Skeletal muscle cell (primary cell): ENCODE data around the gene CCDC142.
"Not testable (repeated sequence)": the region's sequence is repeated elsewhere in the genome, so short reads cannot be mapped to it uniquely, and the experiment has no call there.

Experiments
- DNase-seq: peaks from one replicate; pipeline ENCODE4 v3.0.0-alpha.2; 2010; ENCODE audit warnings: low read depth
- H3K4me3 ChIP-seq: 2 replicates; pipeline ENCODE4 v1.5.1; 2011; ENCODE audit warnings: low read depth, mild to moderate bottlenecking, control low read depth, low read length, moderate library complexity

The CCDC142 gene

GRCh38 chr2:74472945-74473258 is 9.9 kb downstream of the CCDC142 start:
- H3K4me3 ChIP-seq, result peak overlapping the region; percentile 83

GRCh38 chr2:74472086-74472944 is 10.5 kb downstream of the CCDC142 start, which contains the start of gene MRPL53:
MRPL53 (minus strand) TSS chr2:74472680; CDS start chr2:74472660, 20 bp downstream.
- H3K4me3 ChIP-seq, result peak within 1 kb of the TSS; percentile 83
- peak; percentile 84 for DNase-seq

More at GRCh38 chr2:74472945-74473258, 9.9 kb downstream of the CCDC142 start:
- no peak for DNase-seq

DNA sequence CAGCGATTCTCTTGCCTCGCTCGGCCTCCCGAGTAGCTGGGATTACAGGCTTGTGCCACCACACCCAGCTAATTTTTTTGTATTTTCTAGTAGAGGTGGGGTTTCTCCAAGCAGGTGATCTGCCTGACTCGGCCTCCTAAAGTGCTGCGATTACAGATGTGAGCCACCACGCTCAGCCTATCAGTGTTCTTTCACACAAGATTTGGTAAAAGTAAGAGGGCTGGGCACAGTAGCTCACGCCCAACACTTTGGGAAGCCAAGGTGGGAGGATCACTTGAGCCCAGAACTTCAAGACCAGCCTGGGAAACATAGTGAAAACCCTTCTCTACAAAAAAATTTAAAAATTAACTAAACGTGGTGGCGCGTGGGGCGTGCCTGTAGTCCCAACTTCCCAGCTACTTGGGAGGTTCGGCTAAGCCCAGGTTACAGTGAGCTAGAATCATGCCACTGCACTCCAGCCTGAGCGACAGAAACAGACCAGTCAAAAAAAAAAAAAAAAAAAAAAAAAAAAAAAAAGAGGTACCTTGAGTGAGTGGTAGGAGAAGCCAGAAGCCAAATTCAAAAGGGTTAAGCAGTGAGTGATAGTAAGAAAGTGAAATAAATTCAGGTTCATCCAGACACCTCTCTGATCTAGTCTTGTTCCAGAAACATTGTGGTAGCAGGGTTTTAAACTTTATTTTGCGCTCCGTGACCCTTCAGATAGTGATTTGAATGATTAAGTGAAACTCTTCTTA is 11.3 kb downstream of the CCDC142 start:
- DNase-seq, result no peak
- peak overlapping the region; percentile 83 for H3K4me3 ChIP-seq

DNA sequence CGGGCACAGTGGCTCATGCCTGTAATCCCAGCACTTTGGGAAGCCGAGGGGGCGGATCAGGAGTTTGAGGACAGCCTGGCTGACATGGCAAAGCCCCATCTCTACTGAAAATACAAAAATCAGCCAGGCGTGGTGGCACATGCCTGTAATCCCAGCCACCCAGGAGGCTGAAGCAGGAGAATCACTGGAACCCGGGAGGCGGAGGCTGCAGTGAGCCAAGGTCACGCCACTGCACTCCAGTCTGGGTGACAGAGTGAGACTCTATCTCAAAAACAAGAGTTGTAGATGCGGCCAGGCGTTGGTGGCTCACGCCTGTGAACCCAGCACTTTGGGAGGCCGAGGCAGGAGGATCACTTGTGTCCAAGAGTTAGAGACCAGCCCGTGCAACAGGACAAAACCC is 12.1 kb downstream of the CCDC142 start:
- not testable (repeated sequence) for DNase-seq, H3K4me3 ChIP-seq

GRCh38 chr2:74464406-74464805 is 18.4 kb downstream of the CCDC142 start:
- H3K4me3 ChIP-seq, result peak overlapping the region; percentile 90
- DNase-seq, result no peak

- no peak for DNase-seq
- H3K4me3 ChIP-seq, result no peak overlapping the region
Measured at GRCh38 chr2:74462786-74463105, 20.1 kb downstream of the CCDC142 start.

GRCh38 chr2:74462054-74462785 is 20.6 kb downstream of the CCDC142 start:
- DNase-seq, result no peak
- no peak overlapping the region for H3K4me3 ChIP-seq

DNA sequence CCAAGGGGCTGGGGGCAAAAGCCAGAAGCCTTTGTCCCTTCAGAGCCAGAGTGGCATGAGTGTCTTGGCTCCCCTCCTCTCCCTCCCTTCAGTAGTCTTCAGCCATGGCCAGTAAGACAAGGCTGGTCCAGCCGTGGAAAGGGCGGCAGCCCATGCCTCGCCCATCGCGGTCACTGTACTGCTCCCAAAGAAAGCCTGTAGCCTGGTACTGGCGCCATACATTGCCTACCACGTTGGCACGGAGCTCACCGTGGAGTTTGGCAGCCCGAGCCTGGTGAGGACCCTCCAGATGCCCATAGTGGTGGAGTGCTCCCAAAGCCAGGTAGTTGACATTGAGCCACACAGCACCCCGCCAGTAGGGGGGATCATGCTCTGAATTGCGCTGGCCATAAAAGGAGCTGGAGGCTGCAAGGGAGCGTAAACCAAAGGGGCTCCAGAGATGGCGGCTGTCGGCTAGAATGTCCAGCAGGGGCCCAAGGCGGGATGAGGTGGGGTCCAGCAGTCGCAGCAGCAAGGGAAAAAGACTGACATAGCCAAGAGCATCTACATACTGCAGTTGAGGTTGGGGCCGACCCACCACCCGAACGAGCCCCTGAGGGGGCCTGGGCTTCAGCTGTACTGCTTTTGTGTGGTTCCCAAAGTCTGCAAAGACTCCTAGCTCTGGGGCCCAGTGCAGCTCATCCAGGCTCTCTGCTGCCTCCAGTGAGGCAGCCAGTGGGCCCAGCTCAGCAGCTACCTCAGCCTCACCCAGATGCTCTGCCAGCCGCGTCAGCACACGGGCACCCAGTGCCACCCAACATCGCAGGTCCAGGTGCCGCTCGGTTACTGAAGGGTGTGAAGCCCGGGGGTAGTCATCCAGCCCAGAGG is 21.4 kb downstream of the CCDC142 start:
- no peak for DNase-seq
- no peak overlapping the region for H3K4me3 ChIP-seq

- DNase-seq, H3K4me3 ChIP-seq: not testable (repeated sequence)
Measured at GRCh38 chr2:74460187-74460586, 22.6 kb downstream of the CCDC142 start.

- peak overlapping the region; percentile 98 for H3K4me3 ChIP-seq
- not testable (repeated sequence) for DNase-seq
Measured at GRCh38 chr2:74459503-74460118, 23.2 kb downstream of the CCDC142 start.

DNA sequence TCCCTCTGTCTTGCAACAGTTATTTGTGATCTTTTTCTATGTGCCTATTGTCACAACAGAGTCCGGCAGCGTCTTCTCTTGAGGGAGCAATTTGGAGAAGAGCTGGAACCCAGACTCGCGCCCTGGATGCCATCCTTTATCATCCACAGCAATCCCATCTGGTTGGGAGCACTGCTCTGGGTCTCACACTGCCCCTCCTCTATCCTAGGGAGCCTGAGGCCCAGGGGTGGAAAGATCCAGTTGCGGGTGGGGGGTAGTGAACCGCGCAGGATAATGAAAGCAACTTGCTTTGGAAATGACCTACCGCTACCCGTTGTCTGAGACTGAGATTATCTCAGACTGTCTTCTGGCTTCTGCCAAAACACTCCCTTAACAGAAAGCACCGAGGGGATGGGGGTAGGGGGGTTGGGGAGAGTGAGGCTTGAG is 23.8 kb downstream of the CCDC142 start:
- DNase-seq, result no peak
- peak overlapping the region; percentile 98 for H3K4me3 ChIP-seq

- DNase-seq, result peak; percentile 100
- peak within 1 kb of the TSS; percentile 98 for H3K4me3 ChIP-seq
Measured at GRCh38 chr2:74458132-74458937, 24.5 kb downstream of the CCDC142 start, which contains the start of gene WBP1. WBP1 (plus strand) TSS chr2:74458438; CDS start chr2:74458603, 165 bp downstream.

GRCh38 chr2:74457549-74458131 is 25.2 kb downstream of the CCDC142 start:
- no peak for DNase-seq
- H3K4me3 ChIP-seq, result peak overlapping the region; percentile 98

- no peak for DNase-seq
- H3K4me3 ChIP-seq, result peak overlapping the region; percentile 98
Measured at GRCh38 chr2:74457129-74457548, 25.7 kb downstream of the CCDC142 start.

- DNase-seq, result peak; percentile 92
Measured at GRCh38 chr2:74454654-74455511, 27.9 kb downstream of the CCDC142 start, which contains the start of gene INO80B. INO80B (plus strand) TSS chr2:74455087; CDS start chr2:74455117, 30 bp downstream.

DNA sequence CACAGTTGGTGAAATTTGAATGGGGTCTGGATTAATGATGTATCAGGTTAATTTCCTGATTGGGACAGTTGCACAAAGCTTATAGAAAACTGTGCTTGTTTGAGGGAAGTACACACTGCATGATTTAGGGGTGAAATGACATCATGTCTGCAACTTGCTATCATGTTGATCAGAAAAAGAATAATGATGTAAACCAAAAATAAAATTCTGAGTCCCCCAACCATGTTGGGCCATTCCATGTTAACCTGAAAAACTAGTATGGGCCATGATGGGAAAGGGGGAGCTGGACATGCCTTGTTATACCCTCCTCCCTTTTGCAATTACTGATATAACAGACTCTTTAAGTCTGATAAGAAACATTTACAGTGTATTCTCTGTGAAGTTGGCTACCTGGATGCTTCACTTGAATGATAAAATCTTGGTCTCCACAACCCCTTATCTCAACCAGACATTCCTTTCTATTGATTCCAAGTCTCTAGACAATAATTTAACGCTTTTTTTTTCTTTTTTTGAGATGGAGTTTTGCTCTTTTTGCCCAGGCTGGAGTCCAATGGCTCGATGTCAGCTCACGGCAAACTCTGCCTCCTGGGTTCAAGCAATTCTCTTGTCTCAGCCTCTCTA is 32.1 kb downstream of the CCDC142 start:
- no peak overlapping the region for H3K4me3 ChIP-seq
- no peak for DNase-seq

More at GRCh38 chr2:74454654-74455511, 27.9 kb downstream of the CCDC142 start, which contains the start of gene INO80B:
- peak within 1 kb of the TSS; percentile 62 for H3K4me3 ChIP-seq
